Activated CD4-positive, alpha-beta T cell treated with anti-CD3 and anti-CD28 coated beads for 48 hours (primary cell): ENCODE results near the gene TMC3.

Source experiments
- DNase-seq: peaks from one replicate; pipeline ENCODE4 v3.0.0-alpha.2; 2020

Gene TMC3

DNA sequence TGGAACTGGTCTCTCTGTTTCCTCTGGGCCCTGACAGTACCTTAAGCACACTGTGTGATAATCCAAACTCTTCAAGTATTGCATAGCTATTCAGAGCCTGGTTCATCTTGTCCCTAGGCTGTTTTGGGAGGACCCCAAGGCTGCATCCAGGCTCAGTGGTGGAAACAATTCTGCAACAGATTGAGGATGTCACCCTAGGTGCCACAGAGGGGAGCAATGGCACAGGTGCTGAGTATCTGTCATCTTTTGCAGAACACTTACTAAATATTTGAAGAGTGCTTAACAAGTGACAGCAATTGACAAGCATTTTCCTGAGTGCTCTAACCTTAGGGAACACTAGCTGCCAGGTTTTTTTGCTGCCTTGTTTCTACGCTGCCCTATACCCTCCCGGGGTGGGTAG lies 77.8 kb downstream of the TMC3 start:
- no peak for DNase-seq

DNA sequence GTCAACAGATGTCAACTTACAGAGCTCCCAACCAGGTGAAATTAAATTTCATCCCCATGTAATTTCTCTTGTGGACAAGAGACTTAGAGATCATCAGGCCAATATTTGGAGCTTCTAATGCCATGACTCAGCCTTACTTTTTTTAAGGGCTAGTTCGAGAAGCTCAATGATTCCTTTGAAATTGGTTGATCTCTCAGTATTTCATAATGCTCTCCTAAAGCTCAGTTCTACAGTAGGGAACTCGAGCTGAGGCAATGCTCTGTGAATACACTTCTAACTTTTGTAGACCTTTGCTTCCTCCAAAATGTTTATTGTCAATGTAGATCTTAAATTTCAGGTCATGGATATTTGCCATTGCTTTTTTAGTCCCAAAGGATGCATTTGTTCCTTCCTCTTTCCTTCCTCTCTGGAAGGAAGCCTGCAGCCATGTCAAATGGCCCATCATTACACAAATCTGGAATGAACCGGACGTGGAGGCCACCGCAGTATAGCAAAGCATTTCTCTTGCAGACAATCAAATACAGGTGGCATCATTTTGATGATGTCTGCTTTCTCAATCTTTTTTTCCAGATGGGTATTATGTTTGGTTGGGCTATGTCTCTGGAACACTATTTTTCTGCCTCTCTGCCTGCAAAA lies 78.4 kb downstream of the TMC3 start:
- DNase-seq, result no peak

DNA sequence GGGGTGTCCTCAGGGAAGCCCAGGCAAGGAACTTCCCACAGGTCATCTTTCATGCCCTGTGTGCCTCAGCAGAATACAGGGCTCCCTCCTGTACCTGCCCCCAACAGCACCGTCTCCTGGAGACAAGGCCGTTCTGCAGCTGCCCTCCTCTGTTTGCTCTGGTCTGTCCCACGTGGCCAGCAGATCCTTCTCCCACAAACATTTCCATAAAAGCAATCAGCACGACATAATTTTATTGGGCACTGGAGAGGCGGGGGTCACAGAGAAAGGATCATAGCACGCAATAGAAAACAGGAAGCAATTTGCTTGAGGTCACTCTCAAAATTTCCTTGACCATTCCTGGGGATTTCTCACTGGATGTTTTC lies 79.5 kb downstream of the TMC3 start:
- peak; percentile 50 for DNase-seq

DNA sequence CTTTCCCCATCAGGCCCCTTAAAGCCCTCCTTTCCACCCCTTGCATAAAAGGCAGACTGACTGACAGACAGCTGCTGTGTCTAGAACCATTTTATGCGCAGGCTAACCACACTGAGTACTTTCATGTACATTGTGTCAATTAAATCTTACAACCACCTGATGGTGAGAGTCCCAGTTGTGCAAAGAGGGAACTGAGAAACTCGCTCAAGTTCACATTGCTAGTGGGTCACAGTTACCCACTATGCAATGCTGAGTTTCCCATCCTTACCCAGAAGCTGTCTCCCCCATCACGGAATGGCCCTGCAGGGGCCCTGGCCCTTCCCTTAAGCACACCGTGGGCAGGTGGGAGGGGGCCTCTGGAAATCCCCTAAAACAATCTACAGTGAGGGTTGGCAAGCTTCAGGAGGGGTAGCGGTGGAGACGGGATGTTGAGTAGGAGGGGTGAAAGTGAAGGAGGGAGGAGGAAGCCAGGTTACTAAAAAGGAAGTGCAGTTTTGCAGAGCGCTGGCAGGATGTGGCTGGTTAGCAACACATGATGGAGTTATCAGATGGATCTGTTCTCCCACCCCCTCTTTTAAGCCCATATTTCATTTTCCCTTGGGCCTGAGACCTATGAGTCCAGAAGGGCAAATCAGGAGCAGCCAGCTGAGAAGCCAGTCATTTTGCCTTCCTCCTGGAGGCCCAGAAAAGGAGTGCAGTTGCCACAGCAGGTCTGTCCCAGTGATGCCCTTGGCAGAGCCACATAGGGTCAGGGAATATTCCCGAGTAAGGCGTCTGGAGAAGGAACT lies 80.1 kb downstream of the TMC3 start:
- peak; percentile 81 for DNase-seq

DNA sequence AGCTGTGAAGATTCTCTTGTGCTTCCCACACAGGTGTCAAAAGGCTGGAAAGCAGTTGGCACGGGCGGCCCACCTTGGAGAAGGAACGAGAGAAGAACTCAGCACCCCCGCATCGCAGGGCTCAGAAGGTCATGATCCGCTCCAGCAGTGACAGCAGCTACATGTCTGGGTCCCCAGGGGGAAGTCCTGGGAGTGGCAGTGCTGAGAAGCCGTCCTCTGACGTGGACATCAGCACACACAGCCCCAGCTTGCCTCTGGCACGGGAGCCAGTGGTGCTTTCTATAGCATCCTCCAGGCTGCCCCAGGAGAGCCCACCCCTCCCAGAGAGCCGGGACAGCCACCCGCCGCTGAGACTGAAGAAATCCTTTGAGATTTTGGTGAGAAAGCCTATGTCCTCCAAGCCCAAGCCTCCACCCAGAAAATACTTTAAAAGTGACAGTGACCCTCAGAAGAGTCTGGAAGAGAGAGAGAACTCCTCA lies 81.5 kb downstream of the TMC3 start:
- DNase-seq, result peak; percentile 64

DNA sequence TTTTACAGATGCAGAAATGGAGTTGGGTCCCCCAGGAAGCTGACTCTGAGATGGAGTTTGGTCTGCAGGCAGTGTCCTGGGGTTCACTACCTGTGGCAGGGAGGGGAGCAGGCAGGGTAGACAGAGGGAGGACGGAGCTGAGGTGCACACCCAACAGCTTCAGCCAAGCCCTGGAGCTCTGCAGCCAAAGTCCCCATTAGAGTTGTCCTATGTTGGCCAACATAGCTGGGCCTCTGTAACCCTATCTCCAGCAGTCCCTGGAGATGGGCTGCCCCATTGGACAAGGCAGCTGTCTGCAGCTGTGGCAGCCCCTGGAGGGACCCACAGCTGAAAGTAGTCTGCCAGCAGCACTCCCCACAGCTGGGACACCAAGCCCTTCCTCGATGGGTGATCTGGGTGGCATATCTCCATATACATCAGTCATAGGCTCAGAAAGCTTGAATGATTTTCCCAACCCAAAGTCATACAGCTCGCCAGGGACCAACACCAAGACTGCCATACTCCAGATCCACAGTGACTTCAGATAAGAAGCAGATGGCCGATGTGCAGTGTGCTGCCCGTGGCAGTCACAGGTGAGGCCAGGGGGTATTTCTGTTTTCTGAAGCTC lies 82.0 kb downstream of the TMC3 start:
- no peak for DNase-seq

DNA sequence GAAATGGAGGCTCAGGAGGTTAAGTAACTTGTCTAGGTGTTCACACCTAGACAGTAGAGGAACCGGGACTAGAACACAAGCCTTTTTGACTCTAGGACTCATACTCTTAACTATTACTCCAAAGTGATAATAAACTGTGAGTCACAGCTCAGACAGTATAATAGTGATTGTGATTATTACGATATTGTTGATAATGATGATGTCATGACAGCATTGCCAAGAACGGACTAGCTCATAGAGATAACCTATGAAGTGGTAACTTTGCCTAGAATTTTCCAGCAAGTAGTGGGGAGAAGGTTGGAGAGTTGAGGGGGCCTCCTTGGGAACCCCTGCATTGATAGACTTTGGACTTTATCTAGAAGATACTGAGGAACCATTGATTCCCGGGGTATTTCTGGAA lies 84.1 kb downstream of the TMC3 start:
- DNase-seq, result no peak

DNA sequence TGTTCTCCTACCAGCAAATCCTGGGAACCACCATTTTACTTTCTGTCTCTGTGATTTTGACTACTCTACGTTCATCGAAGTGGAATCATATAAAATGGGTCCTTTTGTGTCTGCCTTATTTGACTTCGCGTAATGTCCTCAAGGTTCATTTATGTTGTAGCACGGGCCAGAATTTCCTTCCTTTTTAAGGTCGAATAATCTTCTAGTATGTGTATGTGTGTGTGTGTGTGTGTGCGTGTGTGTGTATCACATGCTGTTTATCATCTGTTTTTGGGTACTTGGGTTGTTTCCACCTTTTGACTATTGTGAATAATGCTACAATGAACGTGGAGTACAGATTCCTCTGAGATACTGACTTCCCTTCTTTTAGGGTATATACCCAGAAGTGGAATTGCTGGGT lies 85.4 kb downstream of the TMC3 start:
- no peak for DNase-seq

DNA sequence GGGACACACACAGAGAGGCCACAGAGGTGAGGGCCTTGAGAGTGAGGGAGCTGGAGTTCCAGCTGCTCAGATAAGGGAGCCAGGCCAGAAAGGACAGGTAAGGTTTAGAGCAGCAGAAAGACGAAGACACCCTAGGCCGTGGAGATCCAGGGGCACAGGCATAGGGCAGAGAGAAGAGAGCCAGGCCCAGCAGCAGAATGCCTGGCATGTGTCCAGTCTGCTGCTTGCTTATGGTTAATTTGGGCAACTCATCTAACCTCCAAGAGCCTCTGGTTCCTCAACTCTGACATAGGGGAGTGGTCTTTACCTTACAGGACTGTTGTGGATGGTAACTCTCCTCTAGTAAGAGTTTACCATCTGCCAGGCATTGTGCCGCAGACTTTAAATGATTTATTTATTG lies 86.0 kb downstream of the TMC3 start:
- DNase-seq, result no peak

DNA sequence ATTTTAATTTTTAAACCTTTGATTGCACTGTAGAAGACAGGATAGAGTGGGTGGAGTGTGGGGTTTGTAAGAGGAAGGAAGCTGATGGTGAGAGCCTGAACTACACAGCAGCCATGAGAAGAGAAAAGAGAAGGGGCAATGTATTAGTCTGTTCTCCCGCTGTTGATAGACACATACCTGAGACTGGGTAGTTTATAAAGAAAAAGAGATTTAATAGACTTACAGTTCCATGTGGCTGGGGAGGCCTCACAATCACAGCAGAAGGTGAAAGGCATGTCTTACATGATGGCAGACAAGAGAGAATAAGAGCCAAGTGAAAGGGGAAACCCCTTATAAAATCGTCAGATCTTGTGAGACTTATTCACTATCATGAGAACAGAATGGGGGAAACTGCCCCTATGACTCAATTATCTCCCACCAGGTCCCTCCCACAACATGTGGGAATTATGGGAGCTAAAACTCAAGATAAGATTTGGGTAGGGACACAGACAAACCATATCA lies 87.3 kb downstream of the TMC3 start:
- no peak for DNase-seq

DNA sequence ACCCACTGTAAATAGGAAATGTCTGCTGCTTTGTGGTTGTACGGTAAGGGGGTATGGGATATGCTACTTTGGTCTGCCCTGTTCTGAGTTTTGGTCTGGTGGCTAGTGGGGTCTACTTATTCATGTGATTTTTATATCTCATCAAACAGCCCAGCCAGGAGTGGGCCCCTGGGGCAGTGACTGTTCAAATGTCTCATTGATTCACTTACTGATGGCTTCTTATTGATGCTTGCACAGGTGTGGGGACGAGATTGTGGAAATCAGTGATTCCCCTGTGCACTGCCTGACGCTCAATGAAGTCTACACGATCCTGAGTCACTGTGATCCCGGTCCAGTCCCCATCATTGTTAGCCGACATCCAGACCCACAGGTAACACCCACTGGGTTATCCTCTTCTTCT lies 88.6 kb downstream of the TMC3 start:
- DNase-seq, result no peak

DNA sequence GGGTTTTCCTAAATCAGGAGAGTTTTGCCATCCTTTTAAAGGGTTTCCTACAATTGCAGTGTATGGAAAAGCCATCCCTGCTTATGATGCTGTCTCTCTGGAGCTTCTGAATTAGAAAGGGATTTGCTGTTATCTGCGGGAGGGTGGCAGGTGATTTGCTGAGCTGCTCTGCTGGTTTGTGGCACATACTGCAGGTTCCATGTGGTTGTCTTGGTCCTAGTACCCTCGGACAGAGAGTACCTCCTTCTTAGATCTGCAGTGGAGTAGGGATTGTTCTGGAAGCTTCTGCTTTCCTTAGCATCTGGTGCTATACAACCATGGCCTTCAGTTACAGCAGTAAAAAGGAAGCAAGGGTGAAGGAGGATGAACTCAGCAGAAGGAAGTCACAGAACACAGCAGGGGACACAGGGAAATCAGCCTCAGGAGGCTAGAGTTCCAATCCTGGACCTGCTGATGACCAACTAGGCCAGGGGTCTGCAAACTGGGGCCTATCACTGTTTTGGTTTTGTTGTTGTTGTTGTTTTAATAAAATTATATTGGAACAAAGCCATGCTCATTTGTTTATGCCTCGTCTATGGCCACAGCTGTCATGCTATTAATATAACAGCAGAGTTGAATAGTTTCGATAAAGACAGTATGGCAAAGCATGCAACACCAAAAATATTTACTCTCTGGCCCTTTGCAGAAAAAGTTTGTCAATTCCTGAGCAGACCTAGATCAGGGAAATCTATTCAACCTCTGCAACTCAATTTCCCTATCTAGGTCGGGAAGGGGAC lies 89.6 kb downstream of the TMC3 start:
- no peak for DNase-seq

DNA sequence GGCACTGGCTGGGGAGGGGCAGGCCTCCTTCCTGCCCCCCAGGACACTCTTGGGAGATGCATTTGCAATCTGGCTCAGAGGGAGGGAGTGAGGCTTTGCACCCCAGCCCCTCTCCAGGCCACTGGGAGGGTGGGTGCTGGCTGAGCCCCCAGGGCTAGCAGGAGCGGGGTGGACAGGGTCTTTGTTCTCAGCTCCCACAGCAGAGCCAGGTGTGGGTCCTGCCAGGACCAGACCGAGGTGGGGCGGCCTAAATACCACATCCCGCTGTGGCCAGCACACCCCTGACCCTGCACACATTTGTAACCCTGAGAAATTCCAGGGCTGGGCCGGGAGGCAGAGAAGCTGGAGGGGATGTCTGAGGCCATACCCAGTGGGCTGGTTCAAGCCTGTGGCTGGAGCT lies 91.1 kb downstream of the TMC3 start:
- no peak for DNase-seq

DNA sequence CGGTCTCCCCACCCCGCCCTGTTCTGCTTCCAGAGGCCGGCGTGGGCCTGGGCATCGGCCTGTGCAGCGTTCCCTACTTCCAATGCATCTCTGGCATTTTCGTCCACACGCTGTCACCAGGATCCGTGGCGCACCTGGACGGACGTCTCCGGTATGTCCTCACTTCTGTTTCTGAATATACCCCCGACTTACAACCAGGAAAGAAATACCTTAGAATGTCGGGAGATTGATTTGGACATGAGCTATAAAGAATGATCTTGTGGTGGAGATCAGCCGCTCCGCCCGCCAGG lies 91.5 kb downstream of the TMC3 start:
- DNase-seq, result no peak

DNA sequence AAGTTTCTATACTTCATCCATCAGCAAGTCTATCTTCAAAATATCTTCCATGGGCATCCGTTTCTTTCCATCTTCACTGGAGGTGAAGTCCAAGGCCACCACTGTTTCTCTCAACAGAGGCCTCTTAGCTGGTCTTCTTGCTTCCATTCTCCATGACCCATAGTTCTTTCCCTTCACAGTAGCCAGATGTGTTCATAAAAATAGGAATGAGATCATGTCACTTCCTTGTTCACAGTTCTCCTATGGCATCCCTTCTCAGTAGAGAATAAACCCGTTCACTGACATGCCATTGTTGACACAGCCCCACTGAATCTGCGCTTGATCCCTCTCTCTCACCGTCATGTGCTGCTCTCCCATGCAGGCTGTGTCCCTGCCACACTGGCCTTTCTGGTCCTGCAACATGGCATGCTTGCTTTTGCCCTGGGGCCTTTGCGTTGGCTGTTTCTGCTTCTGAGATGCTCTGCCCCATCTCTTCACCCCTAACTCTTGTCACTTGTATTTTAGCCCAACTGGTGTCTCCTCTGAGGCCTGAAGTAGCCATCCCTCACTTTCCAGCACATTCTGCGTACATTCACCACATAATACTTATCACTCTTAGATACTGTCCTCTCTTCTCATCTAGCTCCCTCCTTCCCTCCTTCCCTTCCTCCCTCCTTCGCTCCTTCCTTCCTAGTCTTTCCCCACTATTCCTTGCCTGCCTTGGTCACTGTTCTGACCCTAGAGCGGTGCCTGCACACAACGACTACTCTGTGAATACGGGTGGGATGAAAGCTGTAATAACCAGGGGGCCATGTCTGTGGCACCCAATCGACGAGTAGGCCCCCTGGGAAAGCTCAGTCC lies 92.0 kb downstream of the TMC3 start:
- no peak for DNase-seq

DNA sequence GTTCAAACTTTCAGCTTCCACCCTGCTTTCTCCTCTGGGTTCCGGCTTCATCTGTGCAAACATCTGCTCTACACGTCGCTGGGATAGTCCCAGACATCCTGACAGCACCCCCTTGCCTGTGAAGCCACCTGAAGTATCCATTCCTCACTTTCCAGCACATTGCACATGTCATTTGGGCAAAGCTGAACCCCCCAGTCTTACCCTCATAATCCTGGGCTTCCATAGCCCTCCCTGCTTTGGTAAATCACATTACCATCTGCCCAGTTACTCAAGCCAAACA lies 92.6 kb downstream of the TMC3 start:
- DNase-seq, result no peak
